GM10266 (cell line): ENCODE data around the gene CARHSP1.
"Not testable (repeated sequence)": the region's sequence is repeated elsewhere in the genome, so short reads cannot be mapped to it uniquely, and the experiment has no call there.

ENCODE experiments used
- DNase-seq: peaks from one replicate; pipeline ENCODE4 v3.0.0; 2012; ENCODE audit errors: extremely low spot score
- CTCF ChIP-seq: IDR thresholded peaks from 2 replicates; pipeline ENCODE4 v1.5.1; 2012; ENCODE audit warnings: mild to moderate bottlenecking, low read depth; ENCODE audit not compliant: control insufficient read depth, insufficient read depth; ENCODE audit errors: missing control alignments

Gene CARHSP1

GRCh38 chr16:8814095-8814806 is 54.6 kb downstream of the CARHSP1 start:
- TF ChIP-seq CTCF: no peak
- no peak for DNase-seq

DNA sequence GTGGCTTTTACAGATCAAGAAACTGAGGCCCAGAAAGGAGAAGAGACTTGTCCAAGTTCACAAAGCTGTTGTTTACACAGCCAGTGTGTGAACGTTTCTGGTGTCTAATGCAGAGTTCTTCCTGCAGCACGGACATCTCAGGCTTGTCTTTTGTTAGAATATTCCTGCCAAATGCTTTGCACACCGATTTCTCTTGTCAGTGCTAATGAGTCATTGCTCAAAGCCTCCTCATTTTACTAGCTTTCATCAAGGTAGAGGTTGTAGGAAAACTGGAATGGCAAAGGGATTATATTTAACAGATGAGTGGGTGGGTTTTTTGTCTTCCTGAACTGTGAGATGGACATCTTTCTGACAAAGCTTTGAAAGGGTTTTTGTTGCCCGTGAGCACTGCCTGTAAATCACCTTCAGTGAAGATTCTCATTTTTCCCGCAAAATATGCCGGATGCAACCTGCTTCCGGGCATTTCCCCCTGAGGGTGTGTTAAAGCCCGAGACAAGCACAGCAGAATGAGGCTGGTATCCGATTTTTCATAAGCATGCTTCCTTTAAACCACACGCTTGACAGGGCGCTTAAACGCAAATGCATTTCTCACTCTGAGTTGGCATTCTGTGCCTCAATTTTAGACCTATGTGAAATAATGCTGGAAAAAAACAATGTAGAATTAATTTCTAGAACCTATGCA is 56.5 kb downstream of the CARHSP1 start:
- DNase-seq: no peak
- no peak for TF ChIP-seq CTCF

- no peak for DNase-seq
- TF ChIP-seq CTCF: no peak
These were observed 60.0 kb downstream of the CARHSP1 start for GRCh38 chr16:8808613-8809353.

GRCh38 chr16:8808009-8808408 is 60.8 kb downstream of the CARHSP1 start:
- DNase-seq: no peak
- no peak for TF ChIP-seq CTCF

- TF ChIP-seq CTCF: no peak
- DNase-seq: no peak
These were observed 61.6 kb downstream of the CARHSP1 start for GRCh38 chr16:8807189-8807588.

- DNase-seq: no peak
- TF ChIP-seq CTCF: no peak
These were observed 62.4 kb downstream of the CARHSP1 start for GRCh38 chr16:8806272-8806983.

GRCh38 chr16:8804313-8804712 is 64.5 kb downstream of the CARHSP1 start:
- no peak for TF ChIP-seq CTCF
- no peak for DNase-seq

- not testable (repeated sequence) for DNase-seq
These were observed 65.1 kb downstream of the CARHSP1 start for GRCh38 chr16:8803733-8804132.
